Hematopoietic multipotent progenitor cell (in vitro differentiated cells): Measurements from ENCODE around the gene GNB1L. TPM values are rescaled to one million over a fixed set of nuclear protein-coding genes. Genes with fewer than 3 reads are reported as not detected.
A peak's percentile ranks its signal among the peaks of the same experiment; 100 is the strongest.

Experiments used
- DNase-seq, 3 donors: peaks; one replicate each; pipeline ENCODE4 v3.0.0-alpha.2; 2011 to 2015; ENCODE audit warnings: low read depth in 2 of 3, low spot score in 2 of 3
- total RNA-seq: library from RNA; depleted of rRNA; stranded (reverse); fragments of >200 nt; gene quantifications from one replicate; pipeline ENCODE4 v1.2.3, GENCODE V29; 2012

GNB1L gene
- total RNA-seq, 1 donor = 10.0 TPM

DNA sequence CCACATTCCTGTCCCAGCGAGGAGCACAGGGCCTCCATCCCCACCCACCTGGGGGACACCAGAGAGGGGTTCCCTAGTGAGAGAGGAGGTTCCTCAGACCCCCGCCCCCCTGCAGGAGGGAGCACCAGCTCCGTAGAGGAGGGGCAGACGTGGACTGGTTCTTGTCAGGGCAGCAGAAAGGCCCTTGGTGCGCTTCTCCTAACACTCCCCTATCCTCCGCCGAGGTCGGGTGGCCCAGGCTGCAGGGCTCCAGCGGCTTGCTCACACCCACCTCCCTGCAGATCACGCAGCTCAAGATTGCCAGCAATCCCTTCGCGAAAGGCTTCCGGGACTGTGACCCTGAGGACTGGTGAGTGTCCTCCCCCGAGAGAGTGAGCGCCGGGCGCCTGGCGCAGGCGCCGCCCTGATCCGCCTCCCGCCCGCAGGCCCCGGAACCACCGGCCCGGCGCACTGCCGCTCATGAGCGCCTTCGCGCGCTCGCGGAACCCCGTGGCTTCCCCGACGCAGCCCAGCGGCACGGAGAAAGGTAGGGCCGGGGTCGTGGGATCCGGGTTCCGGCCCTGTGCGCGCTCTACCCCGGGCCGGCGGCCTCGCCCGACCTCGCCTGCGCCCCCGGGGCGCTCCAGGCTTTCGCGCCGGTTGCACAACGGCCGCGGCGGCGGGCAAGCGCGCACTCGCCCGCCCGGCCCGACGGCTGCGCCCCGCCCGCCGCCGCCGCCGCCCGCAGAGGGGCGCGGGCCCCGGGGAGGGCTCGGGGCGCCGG, 89.0 kb downstream of the GNB1L start:
- no peak for DNase-seq

DNA sequence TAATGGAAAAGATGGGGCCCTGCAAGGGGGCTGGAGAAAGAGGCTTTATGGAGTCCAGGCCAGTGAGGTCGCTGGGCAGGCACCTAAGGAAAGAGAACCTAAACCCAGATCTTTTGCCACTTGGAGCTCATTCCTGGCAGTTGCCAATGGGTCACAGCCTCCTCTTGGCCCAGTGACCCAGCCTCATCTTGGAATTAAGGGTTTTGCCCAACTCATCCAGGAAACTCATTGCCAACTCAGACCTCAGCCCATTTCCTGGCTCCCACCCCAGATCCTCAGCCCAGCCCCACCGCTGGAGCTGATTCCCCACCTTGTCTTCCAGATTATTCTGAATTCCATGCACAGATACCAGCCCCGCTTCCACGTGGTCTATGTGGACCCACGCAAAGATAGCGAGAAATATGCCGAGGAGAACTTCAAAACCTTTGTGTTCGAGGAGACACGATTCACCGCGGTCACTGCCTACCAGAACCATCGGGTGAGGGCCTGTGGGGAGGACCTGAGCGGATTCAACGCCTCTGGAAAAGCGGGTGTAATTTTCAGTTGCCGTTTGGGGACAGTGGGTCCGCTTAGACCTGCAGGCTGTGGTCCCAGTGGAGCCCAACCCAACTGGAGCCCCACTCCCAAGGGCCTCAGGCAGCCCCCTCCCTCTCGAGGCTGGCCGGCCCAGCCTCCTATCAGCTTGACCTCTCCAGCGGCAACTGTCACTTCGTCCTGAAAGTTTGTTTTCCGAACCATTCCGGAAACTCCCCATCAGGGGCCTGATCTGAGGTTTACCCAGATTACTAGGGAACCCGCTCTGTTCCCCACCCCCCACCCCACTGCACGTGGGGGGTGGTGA, 89.8 kb downstream of the GNB1L start:
- DNase-seq = no peak

DNA sequence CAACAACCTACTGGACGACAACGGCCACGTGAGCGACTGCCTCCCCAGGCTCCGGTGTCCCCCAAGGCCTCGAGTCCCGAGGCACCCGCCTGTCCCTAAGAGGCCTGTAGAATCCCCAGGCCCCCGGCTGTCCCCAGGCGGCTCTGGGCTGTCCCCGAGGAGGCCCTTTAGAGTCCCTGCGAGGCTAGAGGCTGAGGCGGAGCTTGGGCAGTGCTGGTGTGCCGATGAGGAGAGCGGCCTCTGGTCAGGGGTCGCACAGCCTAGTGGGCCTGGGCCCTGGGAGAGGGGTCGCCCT, 90.4 kb downstream of the GNB1L start:
- DNase-seq = no peak

DNA sequence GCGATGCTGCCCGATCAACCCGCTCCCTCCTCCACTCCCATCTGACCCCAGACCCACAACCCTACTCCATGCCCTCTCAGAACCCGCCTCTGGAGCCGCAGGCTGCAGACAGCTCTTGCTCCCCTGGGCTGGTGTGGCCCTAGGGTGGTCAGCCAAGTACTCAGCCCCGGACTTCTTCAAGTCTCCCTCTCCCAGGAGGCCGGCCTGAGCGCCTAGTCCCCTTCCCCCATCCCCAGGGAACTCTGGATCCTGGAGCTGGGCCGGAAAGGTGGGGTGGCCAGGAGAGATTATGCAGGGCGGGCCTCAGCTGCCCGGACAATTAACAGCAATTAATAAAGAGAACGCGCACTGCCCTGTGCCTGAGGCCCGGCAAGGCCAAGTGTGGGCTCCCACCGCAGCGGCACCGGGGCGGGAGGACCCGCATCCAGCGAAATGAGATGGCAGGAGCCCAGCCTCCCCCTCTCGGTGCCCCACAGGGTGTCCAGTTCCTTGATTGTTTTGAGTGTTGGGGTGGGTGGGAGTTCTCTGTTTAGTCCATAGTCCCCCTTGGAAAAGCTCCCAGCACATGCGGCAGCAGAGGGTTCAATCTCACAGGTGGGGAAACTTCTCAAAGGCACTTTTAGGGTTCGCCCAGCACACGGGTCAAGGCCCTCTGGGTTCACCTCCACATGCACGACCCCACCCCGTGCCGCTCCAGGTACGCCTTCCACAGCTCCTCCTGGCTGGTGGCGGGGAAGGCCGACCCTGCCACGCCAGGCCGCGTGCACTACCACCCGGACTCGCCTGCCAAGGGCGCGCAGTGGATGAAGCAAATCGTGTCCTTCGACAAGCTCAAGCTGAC, 91.0 kb downstream of the GNB1L start:
- DNase-seq = no peak

DNA sequence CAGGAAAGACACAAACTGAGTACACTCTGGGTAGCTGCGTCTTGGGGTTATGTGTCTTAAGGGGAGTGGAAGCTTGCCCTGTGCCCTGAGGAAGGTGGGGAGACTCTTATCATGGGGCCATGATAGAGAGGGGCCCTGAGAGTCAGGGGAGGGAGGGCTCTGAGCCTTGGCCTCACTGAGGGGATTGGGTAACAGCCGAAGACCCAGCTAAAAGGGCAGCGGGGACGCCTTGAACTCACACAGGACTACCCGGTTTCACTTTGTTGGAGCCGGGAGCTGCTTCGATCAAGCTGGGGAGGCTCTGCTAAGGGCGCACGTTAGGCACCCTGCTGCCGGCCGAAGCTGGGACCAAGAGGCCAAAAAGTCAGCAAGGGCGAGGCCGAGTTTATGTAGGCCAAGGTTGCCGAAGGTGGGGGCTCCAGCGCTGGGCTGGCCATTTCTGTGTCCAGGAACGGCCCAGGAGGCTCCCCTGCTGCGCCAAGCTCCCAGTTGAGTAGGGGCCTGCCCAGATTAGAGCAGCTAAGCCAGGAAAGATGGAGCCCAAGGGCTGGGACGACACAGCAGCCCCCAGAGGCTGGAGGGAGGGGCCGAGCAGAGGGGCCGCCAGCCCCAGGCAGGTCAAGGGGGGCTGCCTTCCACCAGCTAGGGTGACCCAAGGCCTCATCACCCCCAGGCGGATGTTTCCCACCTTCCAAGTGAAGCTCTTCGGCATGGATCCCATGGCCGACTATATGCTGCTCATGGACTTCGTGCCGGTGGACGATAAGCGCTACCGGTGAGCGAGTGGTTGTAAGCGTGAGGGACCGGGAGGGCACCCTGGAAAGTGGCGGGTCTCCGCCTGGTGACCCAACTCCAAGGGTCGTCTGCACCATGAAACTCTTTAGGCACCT, 91.9 kb downstream of the GNB1L start:
- DNase-seq = no peak

DNA sequence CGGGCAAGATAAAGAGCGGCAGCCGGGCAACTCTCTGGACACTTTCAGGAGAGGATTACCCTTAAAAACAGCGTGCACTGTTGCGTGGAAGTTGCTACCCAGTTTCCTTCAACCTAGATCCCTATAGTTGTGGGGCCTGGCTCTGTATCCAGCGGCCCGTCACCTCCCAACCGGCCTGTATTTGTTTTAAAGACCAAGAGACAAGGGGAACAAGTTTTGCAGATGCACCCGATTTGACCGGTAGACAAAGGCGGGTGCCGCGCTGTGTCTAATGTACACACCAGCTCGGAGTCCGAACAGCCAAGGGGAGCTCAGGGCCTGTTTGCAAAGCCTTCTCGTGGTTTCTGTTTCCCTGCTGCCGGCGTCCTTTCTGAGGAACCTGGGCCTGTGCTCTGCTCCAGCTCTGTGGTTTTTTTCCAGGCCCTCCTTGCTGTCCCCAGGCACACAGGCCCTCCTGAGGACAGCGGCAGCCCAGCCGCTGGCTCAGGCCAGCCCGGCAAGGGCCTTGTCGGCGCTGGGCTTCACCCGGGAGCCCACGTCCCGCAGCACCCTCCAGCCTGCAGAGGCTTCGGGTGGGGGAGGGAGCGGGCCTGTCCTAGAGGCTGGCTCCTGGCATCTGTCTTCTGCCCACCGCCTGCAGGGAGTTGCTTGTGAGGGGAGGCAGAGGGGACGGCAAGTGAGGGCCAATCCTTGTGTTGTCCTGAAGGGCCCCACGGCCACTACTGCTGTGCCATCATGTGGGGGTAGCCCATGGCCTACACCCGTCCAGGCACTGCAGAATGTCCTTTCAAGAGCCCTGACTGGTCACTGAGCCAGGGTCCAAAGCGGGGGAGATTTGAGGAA, 92.7 kb downstream of the GNB1L start:
- DNase-seq = no peak

DNA sequence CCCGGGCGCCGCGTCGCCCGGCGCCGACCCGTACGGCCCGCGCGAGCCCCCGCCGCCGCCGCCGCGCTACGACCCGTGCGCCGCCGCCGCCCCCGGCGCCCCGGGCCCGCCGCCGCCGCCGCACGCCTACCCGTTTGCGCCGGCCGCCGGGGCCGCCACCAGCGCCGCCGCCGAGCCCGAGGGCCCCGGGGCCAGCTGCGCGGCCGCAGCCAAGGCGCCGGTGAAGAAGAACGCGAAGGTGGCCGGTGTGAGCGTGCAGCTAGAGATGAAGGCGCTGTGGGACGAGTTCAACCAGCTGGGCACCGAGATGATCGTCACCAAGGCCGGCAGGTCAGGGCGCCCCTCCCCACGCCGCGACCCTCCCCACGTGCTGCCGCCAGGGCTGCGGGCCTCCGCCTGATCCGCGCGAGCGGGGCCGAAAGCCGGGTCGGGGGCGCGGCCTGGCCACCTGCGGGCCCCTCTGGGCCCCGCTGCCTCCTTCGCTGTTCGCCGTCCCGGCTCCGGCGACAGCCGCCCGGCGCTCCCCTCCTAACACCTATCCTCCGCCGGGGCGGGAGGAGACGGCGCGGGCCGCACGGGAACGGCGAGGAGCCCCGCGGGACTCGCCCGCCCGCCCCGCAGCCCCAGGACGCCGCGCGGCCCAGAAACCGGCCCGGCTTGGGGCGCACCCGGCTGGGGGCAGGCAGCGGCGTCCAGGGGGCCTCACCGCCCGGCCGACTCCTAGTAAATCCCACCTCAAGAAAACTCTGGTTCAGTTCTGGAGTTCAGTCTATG, 93.5 kb downstream of the GNB1L start:
- no peak for DNase-seq

GRCh38 chr22:19760058-19760950, 94.4 kb downstream of the GNB1L start, which contains the start of gene TBX1:
TSS of gene TBX1 (plus strand) at chr22:19760778. CDS start at chr22:19760844, 66 bp downstream.
- no peak for DNase-seq

GRCh38 chr22:19759427-19760057, 95.1 kb downstream of the GNB1L start:
- DNase-seq = no peak

GRCh38 chr22:19758896-19759426, 95.7 kb downstream of the GNB1L start:
- no peak for DNase-seq

DNA sequence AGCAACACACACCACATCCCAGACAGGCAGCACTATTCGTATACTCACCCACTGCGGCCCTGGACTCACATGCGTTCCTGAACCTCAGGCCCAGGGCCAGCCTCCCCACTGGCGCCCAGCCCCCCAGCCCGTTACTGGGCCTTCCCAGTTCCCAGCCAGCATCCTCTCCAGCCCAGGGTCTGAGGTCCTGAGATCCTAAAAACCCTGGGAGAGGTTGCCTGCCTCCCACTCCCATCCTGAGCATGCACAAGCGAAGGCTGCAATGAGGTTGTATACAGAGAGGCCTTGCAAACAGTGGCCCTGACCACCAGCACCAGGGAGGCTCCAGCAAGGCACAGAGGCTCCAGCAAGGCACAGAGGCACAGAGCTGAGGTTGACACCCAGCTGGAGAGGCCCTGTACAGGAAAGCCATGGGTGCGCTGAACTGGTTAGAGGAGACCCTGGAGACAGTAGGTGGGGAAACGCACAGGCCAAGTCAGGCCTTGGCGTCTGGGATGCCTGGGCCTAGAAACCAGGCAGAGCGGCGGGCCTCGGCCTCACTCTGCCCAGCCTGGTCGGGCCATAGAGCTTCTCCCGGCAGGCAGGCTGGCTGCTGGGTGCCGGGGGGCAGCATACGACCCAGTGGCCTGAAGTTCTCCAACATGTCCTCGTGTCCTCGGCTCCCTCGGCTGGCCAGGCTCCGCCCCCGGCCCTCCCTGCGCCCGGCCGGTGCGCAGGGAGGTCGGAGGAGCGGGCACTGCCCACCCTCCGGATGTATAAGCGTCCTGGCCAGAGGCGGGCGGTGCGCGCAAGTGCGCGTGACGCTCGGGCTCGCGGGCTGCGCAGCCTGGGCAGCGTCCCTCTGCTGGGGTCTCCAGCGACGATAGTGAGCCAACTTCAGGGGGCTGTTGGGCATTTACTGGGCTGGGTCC, 96.4 kb downstream of the GNB1L start:
- DNase-seq = no peak

DNA sequence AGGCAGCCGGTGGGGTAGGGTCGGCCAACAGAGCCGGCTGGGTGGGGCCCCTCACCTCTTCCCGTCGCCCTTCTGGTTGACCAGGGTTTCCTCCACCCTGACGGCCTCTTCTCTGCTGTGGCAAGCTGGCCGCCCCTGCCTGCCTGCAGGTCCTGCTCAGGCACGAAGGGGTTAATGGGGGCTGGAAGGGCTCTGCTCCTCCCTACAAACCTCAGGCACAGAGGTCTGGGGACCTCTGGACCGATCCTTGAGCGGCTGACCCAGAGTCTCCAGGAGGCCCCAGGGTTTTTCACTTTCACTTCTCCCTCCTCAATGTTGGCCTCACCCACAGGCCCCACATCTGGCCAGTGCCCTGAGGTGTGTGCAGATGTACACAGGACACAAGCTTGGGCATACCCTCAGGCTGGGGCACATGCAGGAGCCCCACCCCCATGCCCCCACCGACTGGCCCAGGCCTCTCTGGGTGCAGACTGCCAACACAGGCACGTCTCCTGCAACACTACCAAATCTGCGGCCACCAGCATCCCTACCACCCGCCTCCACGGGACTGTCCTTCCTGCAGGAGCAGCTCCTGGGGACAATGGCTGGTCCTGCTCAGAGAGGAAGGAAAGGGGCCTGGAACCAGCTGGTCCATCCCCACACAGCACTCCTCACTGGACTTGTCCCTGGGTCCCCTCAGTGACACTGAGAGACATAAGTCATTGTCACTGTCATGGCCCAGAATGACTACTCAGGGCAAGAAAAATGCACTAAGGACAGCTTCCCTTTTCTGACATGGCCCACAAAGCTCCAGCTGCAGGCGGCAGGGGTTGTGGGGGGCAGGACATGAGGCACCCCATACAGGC, 97.3 kb downstream of the GNB1L start:
- DNase-seq = peak in 1 of 3 donors; percentile 52

GRCh38 chr22:19756288-19757128, 98.2 kb downstream of the GNB1L start:
- peak; percentile 36 to 49 (median 49) for DNase-seq

DNA sequence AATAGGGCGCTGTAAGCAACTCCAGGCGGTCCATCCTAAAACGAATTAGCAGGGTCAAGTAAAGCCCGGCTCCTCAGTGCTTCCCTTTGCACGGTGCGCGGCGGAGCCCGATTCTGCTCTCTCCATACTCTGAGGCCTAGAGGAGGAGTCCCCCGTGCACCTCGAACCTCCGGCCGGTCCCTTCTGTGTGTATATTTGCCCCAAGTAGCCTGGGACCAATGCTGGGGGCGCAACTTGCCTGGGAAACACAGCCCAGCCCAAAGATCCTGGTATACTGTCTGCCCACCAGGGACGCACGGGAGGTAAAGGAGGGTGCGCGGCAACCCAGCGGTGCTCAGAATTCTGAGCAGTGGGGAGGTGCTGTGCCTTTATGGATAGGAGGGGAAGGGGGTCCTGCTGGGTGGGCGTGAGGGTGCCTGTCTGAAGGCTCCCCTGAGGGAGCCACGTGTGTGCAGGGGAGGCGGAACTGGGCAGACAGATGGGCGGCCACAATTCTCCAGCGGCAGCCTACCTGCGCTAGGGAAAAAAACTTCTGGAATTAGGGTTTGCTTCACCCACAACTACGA, 98.9 kb downstream of the GNB1L start:
- no peak for DNase-seq
